IPS-20b (cell line): ENCODE measurements around the gene EFHD1.
"Not testable (repeated sequence)": the region's sequence is repeated elsewhere in the genome, so short reads cannot be mapped to it uniquely, and the experiment has no call there.

Experiments used
- H3K27ac ChIP-seq: one replicate; pipeline ENCODE4 v1.5.1; 2013; ENCODE audit warnings: low read length
- H3K27me3 ChIP-seq: 2 replicates; pipeline ENCODE4 v1.6.1; 2013; ENCODE audit warnings: mild to moderate bottlenecking, low read length, inconsistent platforms; ENCODE audit not compliant: insufficient read depth
- H3K36me3 ChIP-seq: 2 replicates; pipeline ENCODE4 v1.6.1; 2013; ENCODE audit warnings: low read depth, mild to moderate bottlenecking, inconsistent platforms, low read length, moderate library complexity; ENCODE audit not compliant: insufficient read depth
- H3K4me1 ChIP-seq: 2 replicates; pipeline ENCODE4 v1.6.1; 2013; ENCODE audit warnings: mild to moderate bottlenecking, control low read depth, inconsistent platforms, low read length, moderate library complexity; ENCODE audit not compliant: insufficient read depth
- H3K4me3 ChIP-seq: 2 replicates; pipeline ENCODE4 v1.5.1; 2013; ENCODE audit warnings: mild to moderate bottlenecking, low read length, inconsistent platforms
- H3K9ac ChIP-seq: 2 replicates; pipeline ENCODE4 v1.6.1; 2013; ENCODE audit warnings: low read depth, mild to moderate bottlenecking, inconsistent platforms, low read length, moderate library complexity
- H3K9me3 ChIP-seq: 2 replicates; pipeline ENCODE4 v1.6.1; 2013; ENCODE audit warnings: mild to moderate bottlenecking, low read depth, low read length, inconsistent platforms; ENCODE audit not compliant: insufficient read depth

Gene EFHD1

GRCh38 chr2:232623768-232624765, 9.3 kb upstream of the EFHD1 start:
- Histone ChIP-seq H3K27ac (no peak overlapping the region), H3K4me3 (no peak overlapping the region), H3K36me3 (no peaks in the 10 kb centered on the region)

DNA sequence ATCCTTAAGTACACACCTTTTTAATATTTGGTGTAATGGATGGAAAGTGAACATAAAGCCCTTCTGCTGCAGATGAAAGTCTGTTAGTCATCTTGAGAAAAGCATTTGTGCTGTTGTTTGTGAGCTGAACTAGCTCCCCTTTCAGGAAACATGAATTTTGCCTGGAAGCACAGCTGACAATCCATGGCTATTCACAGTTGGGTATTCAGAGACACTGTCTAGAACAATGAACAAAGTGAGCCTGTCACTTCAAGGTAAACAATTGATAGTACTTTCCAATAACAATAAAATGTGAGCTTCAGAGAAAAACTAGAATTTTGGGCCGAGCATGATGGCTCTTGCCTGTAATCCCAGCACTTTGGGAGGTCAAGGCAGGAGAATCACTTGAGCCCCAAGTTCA, 6.8 kb upstream of the EFHD1 start:
- Histone ChIP-seq H3K27me3 (peaks cover 2% of the 10 kb centered on the region), H3K9me3 (no peaks in the 10 kb centered on the region), H3K4me3 (no peak overlapping the region), H3K27ac (no peak overlapping the region), H3K36me3 (no peaks in the 10 kb centered on the region), H3K9ac (no peak overlapping the region), H3K4me1 (no peaks in the 10 kb centered on the region)

More at GRCh38 chr2:232623768-232624765, 9.3 kb upstream of the EFHD1 start:
- Histone ChIP-seq H3K9ac (no peak overlapping the region), H3K9me3 (no peaks in the 10 kb centered on the region), H3K27me3 (no peaks in the 10 kb centered on the region), H3K4me1 (no peaks in the 10 kb centered on the region)

DNA sequence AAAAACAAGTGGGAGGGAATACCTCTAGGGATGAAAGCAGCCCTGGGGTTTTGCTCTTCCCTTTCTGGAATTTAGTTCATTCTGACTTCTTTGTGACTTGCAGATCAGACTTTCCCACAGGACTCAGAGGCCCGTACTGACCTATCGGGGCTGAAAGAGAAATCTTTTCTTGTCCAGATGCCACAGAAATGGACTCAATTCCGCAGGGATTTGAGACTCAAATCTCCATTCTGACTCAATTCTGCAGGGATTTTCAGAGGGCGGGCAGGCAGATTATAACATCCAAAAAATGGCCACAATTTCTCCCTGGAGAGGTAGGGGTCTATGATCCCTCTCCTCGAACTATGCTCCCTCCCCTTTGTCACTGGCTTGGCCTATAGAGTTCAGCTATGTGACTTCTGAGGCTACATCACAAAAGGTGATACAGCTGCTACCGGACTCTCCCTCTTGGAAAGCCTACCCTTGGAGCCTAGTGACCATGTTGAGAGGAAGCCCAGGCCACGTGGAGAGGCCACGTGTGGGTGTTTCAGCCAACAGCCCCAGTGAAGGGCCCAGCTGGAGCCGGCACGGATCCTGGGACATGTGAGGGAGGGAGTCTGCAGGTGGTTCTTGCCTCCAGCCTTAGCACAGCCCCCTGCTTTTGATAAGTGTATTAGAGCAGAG, 4.8 kb upstream of the EFHD1 start:
- H3K36me3 ChIP-seq, result no peaks in the 10 kb centered on the region
- H3K9ac ChIP-seq, result no peak overlapping the region
- no peaks in the 10 kb centered on the region for H3K9me3 ChIP-seq
- H3K4me1 ChIP-seq, result no peaks in the 10 kb centered on the region
- no peak overlapping the region for H3K4me3 ChIP-seq
- peaks cover 22% of the 10 kb centered on the region for H3K27me3 ChIP-seq
- H3K27ac ChIP-seq, result no peak overlapping the region

DNA sequence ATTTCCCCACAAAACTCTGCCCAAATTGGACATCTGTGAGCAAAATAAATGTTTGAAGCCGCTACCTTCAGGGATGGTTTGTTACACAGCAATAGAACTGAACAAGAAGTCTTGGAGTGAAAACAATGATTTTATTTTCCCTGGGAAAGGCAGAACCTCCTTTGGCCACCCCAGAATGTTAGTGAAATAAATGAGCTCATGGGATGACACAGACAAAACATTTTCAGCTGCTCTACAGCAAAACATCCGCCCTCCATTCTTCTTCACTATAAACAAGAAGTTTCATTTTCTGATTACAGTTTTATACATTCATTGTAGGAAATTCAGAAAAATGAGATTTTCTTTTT, 4.3 kb upstream of the EFHD1 start:
- Histone ChIP-seq H3K27me3 (peaks cover 27% of the 10 kb centered on the region), H3K9me3 (no peaks in the 10 kb centered on the region), H3K36me3 (no peaks in the 10 kb centered on the region), H3K4me3 (no peak overlapping the region), H3K27ac (no peak overlapping the region), H3K9ac (no peak overlapping the region), H3K4me1 (no peaks in the 10 kb centered on the region)

GRCh38 chr2:232632229-232632903, 1.0 kb upstream of the EFHD1 start:
- Histone ChIP-seq H3K9me3 (no peaks in the 10 kb centered on the region), H3K27me3 (peaks cover 59% of the 10 kb centered on the region), H3K4me3 (peak overlapping the region; percentile 70; the same call in 1 of the 2 replicates), H3K9ac (no peak overlapping the region), H3K4me1 (no peaks in the 10 kb centered on the region), H3K36me3 (no peaks in the 10 kb centered on the region), H3K27ac (no peak overlapping the region)

GRCh38 chr2:232632904-232633412, 446 bp upstream of the EFHD1 start:
- Histone ChIP-seq H3K27ac (no peak overlapping the region), H3K27me3 (peaks cover 64% of the 10 kb centered on the region), H3K36me3 (no peaks in the 10 kb centered on the region), H3K9me3 (no peaks in the 10 kb centered on the region), H3K4me3 (peak overlapping the region; percentile 70), H3K9ac (no peak overlapping the region), H3K4me1 (no peaks in the 10 kb centered on the region)

- Histone ChIP-seq H3K36me3 (no peaks in the 10 kb centered on the region), H3K27ac (no peak overlapping the region), H3K4me1 (no peaks in the 10 kb centered on the region), H3K4me3 (peak overlapping the region; percentile 70; the same call in 1 of the 2 replicates), H3K9ac (no peak overlapping the region), H3K9me3 (no peaks in the 10 kb centered on the region), H3K27me3 (peaks cover 77% of the 10 kb centered on the region)
Measured at GRCh38 chr2:232634206-232635150, 1.1 kb downstream of the EFHD1 start.

GRCh38 chr2:232635376-232635775, 2.0 kb downstream of the EFHD1 start:
- not testable (repeated sequence) for H3K9me3 ChIP-seq, H3K36me3 ChIP-seq, H3K9ac ChIP-seq, H3K27ac ChIP-seq, H3K4me1 ChIP-seq, H3K4me3 ChIP-seq
- H3K27me3 ChIP-seq, result peaks cover 77% of the 10 kb centered on the region

DNA sequence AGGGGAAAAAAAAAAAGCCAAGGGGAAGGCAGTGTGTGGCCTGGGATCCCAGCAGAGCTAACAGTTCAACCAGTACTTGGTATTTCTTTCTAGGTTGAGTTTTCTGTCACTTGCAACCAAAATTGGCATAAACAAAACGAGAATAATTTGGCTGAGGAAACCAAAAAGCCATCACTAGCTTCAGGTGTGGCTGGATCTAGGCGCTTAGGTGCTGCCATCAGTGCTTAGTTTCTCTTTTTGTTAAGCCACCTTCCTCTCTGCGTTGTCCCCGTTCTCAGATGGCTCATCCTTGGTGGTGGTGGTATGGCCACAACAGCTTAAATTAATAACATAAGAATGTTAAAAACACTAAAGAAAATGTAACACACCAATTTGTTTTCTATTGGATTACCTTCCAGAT, 2.4 kb downstream of the EFHD1 start:
- peaks cover 77% of the 10 kb centered on the region for H3K27me3 ChIP-seq

GRCh38 chr2:232636788-232637420, 3.5 kb downstream of the EFHD1 start:
- Histone ChIP-seq H3K9me3 (no peaks in the 10 kb centered on the region), H3K36me3 (no peaks in the 10 kb centered on the region), H3K4me3 (no peak overlapping the region), H3K27me3 (peaks cover 72% of the 10 kb centered on the region), H3K27ac (no peak overlapping the region), H3K4me1 (no peaks in the 10 kb centered on the region), H3K9ac (no peak overlapping the region)

More for the DNA sequence above, 2.4 kb downstream of the EFHD1 start:
- Histone ChIP-seq H3K9me3 (no peaks in the 10 kb centered on the region), H3K4me3 (no peak overlapping the region), H3K9ac (no peak overlapping the region), H3K36me3 (no peaks in the 10 kb centered on the region), H3K4me1 (no peaks in the 10 kb centered on the region), H3K27ac (no peak overlapping the region)
